GM18517 (cell line): ENCODE results near the gene FAM120A.

ENCODE experiments used
- ATAC-seq: cut with Tn5 transposase; IDR thresholded peaks from one replicate; pipeline ENCODE4 v1.9.1; 2021; ENCODE audit warnings: mild to moderate bottlenecking, moderate library complexity; ENCODE audit not compliant: unreplicated experiment

The FAM120A gene

GRCh38 chr9:93546356-93546755 is 94.9 kb downstream of the FAM120A start:
- no peak for ATAC-seq

DNA sequence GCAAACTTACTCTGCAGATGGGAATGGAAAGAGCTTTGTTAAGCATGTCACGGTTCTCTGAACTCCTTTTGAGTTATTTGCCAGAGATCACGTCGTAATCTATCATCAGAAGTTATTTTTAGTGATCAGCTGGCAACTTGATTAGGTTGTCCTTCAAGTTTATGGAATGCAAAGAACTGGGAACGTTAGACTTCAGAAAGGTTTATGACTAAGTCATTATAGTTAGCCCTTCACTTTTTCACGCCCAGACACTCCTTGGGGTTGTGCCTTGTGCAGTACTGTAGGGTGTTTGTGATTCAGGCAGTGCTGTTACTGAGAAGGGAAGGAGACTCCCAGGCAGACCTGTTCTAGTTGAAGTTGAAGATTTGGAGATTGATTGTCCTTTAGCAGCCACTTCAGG is 98.1 kb downstream of the FAM120A start:
- no peak for ATAC-seq

- no peak for ATAC-seq
Observed at GRCh38 chr9:93552923-93553322, 101.4 kb downstream of the FAM120A start.

GRCh38 chr9:93555370-93555769 is 103.9 kb downstream of the FAM120A start:
- ATAC-seq: no peak

- ATAC-seq: no peak
Observed at GRCh38 chr9:93557366-93558137, 106.1 kb downstream of the FAM120A start.

DNA sequence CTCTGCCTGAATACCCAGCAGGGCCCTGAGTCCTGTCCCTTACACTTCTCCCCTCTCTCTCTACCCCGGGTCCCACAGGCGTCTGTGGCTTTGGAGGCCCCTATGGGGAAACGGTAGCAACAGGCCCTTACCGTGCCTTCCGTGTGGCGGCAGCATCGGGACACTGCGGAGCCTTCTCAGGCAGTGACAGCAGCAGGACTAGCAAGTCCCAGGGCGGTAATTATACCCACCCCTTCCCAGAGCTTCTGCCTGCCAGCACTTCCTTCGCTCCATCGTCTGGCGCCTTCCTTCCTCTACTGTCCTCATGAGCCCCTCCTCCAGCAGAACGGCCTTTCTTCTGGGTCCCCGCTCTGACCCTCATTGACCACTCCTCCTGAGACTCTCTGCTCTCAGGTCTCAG is 107.0 kb downstream of the FAM120A start:
- ATAC-seq: no peak

DNA sequence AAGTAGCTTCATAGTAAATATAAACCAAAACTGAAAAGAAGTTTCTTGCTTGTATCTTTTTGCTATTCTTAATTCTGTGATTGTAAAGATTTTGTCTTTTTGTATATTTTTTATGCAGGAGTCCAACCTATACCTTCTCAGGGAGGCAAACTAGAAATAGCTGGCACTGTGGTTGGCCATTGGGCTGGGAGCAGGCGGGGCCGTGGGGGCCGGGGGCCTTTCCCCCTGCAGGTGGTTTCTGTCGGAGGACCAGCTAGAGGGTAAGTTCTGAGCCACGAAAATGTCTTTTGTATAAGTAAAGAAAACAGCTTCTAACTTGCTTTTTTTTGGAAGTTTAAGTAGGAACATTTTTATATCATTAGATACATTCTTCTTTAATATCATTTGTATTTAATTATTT is 109.5 kb downstream of the FAM120A start:
- no peak for ATAC-seq

GRCh38 chr9:93562157-93562556 is 110.7 kb downstream of the FAM120A start:
- no peak for ATAC-seq

DNA sequence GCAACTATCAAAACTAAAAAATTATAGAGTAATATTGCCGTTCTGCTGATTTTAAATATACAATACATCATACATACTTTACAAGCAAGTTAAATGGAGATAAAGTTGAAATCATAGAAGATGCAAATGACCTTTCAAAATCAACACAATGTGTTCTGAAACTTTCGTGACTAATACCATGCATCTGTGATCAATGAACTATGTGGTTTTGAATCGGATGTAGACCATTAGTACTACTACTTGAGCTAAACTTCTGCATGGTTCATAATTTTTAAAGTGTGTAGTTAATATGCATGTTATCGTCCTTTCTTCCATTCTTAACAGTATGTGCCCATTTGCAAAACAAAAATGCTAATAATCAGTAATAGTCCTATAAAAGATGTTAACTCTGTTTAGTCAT is 113.6 kb downstream of the FAM120A start:
- no peak for ATAC-seq

DNA sequence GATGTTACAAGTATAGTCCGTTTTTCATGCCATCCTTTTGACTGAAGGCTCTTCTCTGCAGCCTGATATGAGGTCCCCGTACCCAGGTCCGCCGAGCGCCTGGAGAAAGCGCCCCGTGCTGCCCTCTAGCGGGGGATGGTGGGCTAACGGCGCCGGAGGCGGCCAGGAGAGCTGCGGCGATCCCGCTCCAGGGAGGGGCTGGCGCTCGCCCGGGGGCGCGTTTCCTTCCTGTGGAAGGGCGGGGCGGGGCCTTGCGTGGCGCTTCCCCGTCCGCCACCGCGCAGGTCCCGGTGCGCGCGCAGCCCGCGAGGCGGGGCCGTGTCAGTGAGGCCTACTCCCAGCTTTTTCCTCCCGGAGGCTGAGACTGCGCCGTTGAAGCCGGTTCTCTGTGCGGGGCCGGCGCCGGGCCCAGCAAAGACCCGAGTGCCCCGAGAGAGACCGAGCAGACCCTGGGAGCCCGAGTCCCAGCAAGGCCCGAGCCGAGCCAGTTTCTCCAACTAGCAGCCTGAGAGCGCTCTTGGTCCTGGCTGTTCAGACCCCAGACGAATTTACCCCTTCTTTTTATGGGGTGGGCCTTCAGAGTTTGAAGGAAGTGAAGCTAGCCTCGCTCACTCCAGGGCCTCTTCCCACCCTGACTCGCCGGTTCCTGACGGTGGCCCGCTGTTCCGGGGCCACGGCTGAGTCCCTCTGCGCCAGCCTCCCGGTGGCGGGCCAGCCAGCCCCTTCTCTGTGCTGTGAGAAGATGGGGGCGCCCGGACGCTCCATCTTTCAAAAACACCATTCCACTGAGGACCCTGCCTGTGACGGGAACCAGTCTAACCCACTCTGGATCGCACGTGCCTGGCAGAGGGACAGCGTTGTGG is 115.2 kb downstream of the FAM120A start:
- ATAC-seq: peak; percentile 81

GRCh38 chr9:93567271-93567959 is 115.9 kb downstream of the FAM120A start:
- ATAC-seq: no peak

- no peak for ATAC-seq
Observed at GRCh38 chr9:93568169-93568568, 116.7 kb downstream of the FAM120A start.

DNA sequence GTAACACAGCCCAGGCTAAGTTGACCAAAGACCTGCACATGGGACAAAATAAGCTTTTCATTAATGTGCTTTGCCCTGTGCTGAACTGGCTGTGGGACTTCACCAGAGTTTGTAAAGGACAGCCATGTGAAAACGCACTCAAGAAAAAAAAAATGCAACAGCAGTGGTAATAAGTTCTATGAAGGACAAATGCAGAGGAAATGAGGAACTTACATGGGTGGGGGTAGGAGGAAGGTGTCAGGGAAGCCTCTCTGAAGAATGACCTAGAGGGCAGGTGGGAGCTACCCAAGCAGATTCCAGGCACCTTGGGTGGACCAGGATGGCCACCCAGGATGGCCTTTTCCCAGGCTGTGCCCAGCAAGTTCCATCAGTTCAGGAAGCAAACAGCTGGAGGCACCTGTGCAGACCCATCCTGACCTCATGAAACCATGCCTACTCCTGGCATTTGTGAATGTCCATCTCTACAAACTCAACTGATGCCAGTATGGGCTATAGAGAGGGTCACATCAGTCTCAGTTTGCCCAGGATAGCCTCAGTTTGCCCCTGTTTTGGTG is 118.2 kb downstream of the FAM120A start:
- no peak for ATAC-seq

- no peak for ATAC-seq
Observed at GRCh38 chr9:93572221-93572620, 120.7 kb downstream of the FAM120A start.

DNA sequence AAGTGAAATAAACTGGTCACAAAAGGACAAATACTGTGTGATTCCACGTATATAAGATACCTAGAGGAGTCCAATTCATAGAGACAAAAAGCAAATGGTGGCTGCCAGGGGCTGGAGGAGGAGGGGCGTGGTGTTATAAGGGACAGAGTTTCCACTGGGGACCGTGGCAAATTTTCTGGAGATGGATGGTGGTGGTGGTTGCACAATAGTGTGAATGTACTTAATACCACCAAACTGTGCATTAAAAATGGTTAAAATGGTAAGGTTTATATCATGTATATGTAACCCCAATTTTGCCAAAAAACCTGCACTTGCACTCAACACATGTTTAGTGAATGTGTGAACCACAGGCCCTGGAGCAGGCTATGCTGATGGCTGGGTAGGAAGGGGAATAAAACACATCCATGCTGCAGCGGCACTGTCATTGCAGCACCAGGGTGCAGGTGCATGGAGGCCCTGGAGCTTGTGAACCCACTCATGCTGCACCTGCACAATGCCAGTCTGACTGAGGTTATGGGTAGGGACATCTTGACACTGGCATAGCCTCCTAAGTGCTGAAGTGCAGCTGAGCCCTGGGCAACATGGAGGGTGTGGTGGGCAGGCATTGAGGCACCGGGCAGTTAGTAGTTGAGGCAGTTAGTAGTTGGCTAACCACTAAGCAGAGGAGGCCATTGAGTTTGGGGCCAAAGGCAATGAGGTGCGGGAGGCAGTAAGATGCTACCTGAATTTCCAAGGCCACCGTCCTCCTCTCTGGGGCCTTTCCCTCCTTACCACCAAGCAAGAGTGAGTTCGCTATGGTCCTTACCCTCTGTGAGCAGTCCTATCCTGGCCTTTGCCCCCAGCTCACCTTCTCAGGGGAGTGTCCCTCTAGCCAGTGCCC is 121.4 kb downstream of the FAM120A start:
- no peak for ATAC-seq

- no peak for ATAC-seq
Observed at GRCh38 chr9:93573516-93573828, 122.0 kb downstream of the FAM120A start.

DNA sequence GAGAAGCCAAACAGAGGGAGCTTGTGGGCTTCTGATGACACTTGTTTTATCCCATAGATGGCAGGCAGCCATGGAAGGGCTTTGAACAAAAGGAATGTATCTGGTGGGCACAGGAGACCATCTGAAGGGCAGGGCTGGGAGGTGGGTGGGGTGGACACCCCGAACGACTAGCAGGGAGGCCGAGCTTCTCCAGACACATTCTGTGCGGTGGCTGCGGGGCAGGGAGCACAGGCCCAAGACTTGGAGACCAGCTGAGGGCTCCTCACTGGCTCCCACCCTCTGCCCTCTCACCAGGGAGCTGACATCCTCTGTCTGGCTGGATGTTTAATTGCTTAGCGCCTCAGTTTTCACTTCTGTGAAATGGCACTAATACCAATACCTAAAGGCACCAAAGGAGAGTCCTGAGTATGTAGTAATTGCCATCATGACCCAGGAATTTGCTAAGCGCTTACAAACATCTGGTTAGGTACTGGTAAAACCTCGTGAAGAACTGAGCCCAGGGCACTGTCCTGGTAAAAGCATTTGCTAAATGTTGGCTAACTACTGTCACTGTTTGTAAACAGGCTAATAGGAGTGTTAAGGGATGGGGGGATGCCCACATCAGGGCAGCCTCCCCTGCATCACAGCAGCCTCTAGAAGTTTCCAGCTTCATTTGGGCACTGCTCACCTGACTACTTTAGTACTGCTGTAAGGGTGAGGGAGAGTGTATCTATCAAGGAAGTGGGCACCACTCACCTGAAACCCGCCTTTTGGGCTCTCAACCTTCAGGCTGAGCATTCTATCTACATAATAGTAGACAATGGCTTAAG is 122.8 kb downstream of the FAM120A start:
- no peak for ATAC-seq

- ATAC-seq: no peak
Observed at GRCh38 chr9:93574900-93575795, 123.7 kb downstream of the FAM120A start.
